Ovary (tissue), 3 donors: ENCODE measurements around the gene BLACAT1.

Experiments used
- CTCF ChIP-seq, 3 donors: fragments of 450-650 bp in 2 of 3; fragments of 200-600 bp in 1 of 3; IDR thresholded peaks; one replicate each; pipeline versions ENCODE4 v1.5.1 to v1.8.0; 2016 to 2022; ENCODE audit warnings: antibody characterized with exemption in 3 of 3, mild to moderate bottlenecking in 1 of 3
- POLR2A ChIP-seq: fragments of 450-650 bp; IDR thresholded peaks from one replicate; pipeline ENCODE4 v1.6.1; 2017; ENCODE audit warnings: antibody characterized with exemption, mild to moderate bottlenecking, moderate library complexity
- donor health status: DM: no; HTN: no; CAD: no.

- TF ChIP-seq CTCF (IDR thresholded peaks at IDR 0.05) (no peak), POLR2A (no peak)
These were observed 48.6 kb upstream of the BLACAT1 start, which contains the start of gene CDK18 for GRCh38 chr1:205504311-205505075.
